Ureter (tissue), 1 donor: ENCODE measurements around the gene CRYBG3. TPM values are rescaled to one million over a fixed set of nuclear protein-coding genes. Genes with fewer than 3 reads are reported as not detected.
"Not testable (repeated sequence)": the region's sequence is repeated elsewhere in the genome, so short reads cannot be mapped to it uniquely, and the experiment has no call there.

Experiments
- DNase-seq: peaks from one replicate; pipeline ENCODE4 v3.0.0-alpha.2; 2020; ENCODE audit warnings: low spot score
- total RNA-seq: library from RNA; stranded (reverse); gene quantifications from one replicate; pipeline ENCODE4 v1.2.4, GENCODE V29; 2023
- donor health status: DM: yes; HTN: yes; CAD: no.

Gene CRYBG3
- total RNA-seq, 1 donor from 2014 or later = 37.7 TPM

- no peak for DNase-seq
Measured at GRCh38 chr3:97896547-97896946, 74.7 kb downstream of the CRYBG3 start.

DNA sequence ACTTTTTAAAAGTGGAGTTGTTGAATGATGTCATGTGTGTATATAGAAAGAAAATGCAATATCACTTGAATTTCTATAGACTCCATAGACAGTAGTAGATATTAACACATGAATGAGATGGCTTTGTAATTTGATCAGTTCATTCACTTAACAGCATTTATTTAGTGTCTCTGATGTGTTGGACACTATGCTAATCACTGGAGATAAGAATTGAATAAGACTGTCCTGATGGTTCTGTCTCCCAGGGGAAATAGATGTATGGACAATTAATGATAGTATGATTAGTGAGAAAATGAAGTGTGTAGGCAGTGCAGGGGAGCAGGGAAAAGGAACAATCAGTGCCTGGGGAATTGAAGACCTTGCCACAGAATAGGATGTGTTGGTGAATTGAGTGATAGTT lies 77.5 kb downstream of the CRYBG3 start:
- DNase-seq = no peak

DNA sequence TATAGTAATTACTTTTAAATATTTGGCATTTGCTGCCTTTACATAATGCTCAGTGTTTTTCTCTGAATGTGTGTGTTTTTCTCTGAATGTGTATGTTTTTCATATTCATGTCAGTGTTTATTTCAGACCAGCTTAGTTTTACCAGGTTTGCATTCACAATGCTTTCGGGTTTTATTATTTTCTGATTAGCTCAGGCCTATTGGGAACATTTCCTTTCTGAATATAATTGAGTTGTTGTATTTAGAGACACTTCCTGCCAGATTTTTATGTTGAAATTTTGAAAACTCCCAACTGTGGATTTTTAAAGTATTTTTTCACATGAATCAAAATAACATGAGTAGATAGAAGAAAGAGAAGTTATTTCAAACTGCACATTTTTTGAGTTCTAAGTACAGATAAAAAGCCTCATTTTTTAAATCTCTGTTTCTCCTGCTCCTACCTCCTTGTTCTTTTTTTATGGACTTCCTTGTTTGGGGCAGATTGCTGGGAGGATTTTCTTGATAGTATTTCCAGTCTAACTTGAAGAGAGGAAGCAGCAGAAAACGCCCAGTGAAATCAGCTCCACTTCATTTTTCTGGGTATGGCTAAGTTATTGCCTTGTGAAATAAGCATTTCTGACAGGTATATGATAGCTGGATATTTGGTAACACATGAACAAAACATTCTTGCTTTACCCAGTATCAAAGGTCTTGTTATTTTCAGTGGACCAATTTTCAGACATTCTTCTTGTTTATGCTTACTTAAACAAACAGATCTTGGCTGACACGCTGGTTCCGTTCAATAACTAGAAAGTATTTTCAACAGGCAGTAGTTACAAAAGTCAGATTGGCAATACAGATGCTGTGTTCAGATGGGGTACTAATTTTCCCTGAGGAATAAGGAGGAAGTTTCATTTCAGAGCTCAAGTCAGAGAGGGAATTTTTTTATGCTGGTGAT lies 79.8 kb downstream of the CRYBG3 start:
- DNase-seq = no peak

DNA sequence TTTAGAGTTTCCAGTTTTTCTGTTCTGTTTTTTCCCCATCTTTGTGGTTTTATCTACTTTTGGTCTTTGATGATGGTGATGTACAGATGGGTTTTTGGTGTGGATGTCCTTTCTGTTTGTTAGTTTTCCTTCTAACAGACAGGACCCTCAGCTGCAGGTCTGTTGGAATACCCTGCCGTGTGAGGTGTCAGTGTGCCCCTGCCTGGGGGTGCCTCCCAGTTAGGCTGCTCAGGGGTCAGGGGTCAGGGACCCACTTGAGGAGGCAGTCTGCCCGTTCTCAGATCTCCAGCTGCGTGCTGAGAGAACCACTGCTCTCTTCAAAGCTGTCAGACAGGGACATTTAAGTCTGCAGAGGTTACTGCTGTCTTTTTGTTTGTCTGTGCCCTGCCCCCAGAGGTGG lies 88.0 kb downstream of the CRYBG3 start:
- not testable (repeated sequence) for DNase-seq

DNA sequence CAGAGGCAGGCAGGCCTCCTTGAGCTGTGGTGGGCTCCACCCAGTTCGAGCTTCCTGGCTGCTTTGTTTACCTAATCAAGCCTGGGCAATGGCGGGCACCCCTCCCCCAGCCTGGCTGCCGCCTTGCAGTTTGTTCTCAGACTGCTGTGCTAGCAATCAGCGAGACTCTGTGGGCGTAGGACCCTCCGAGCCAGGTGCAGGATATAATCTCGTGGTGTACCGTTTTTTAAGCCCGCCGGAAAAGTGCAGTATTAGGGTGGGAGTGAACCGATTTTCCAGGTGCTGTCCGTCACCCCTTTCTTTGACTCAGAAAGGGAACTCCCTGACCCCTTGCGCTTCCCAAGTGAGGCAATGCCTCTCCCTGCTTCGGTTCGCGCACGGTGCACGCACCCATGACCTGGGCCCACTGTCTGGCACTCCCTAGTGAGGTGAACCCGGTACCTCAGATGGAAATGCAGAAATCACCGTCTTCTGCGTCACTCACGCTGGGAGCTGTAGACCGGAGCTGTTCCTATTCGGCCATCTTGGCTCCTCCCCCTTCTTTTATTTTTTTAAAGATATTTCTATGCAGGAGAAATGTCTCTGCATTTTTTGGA lies 88.5 kb downstream of the CRYBG3 start:
- peak; percentile 48 for DNase-seq

DNA sequence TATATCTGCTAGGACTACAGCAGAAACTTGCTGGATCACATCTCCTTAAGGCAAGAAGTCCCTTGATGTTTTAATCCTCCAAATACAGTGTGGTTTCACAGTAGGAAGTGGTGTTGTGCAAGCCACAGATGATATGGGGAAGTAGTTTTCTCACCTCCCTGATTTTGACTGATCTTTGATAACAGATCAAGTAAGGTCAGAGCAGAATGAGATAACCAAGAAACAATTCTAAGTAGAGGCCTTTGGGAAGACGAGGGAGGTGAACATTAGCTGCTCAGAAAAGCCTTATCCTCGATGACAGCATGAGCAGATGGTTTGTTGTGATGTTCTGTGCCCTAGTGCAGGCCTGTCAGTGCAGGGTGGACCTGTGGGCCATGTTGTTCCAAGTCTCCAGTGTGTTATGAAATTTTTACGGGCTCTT lies 89.1 kb downstream of the CRYBG3 start:
- no peak for DNase-seq

DNA sequence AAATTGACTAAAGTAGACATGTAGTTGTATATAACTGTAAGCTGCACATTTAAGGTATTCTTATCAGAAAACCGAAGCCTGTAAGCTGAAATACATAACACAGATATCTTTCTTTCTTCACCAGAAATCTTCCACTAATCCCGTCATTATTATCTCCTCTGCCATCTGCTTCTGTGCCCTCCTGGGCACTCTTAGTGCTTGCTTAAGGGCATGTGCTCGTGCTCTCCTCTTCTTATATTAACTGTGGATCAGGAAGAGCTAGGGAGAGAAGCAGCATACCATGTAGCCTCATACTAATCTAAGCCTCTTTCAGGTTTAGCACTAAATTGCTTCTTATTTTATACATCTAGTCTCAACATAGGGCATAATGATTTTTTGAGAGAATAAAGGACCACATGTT lies 89.6 kb downstream of the CRYBG3 start:
- DNase-seq = no peak

GRCh38 chr3:97914388-97914787 lies 92.6 kb downstream of the CRYBG3 start:
- DNase-seq = no peak

DNA sequence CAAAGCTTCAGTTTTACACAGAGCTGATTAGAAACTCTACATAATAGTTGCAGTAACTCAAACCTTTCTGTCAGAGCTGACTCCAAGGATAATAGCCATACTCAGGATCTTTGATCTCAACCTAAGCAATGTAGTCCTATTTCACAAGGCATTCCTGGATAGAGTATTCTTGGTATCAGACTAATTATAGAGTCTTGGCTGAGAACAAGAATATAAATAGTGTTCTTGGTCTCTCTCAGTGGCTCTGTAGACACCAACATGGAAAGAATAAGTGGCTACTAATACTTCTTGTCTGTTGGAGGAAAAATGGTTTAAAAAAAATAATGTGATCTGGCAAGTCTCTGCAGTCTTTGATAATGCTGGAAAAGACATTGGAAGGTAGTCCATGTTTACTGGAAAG lies 94.8 kb downstream of the CRYBG3 start:
- no peak for DNase-seq

- no peak for DNase-seq
Measured at GRCh38 chr3:97917813-97918536, 96.2 kb downstream of the CRYBG3 start.

DNA sequence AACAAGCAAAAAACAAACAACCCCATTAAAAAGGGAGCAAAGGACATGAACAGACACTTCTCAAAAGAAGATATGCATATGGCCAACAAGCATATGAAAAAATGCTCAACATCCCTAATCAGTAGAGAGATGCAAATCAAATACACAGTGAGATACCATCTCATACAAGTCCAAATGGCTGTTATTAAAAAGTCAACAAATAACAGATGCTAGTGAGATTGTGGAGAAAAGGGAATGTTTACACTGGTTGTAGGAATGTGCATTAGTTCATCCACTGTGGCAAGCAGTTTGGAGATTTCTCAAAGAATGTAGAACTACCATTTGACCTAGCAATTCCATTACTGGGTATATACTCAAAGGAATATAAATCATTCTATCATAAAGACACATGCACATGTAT lies 105.9 kb downstream of the CRYBG3 start:
- no peak for DNase-seq

- DNase-seq = no peak
Measured at GRCh38 chr3:97928986-97929385, 107.2 kb downstream of the CRYBG3 start.

- no peak for DNase-seq
Measured at GRCh38 chr3:97930018-97930417, 108.2 kb downstream of the CRYBG3 start.

- no peak for DNase-seq
Measured at GRCh38 chr3:97931218-97931617, 109.4 kb downstream of the CRYBG3 start.

- DNase-seq = no peak
Measured at GRCh38 chr3:97932387-97932801, 110.6 kb downstream of the CRYBG3 start.

GRCh38 chr3:97934980-97935695 lies 113.3 kb downstream of the CRYBG3 start:
- DNase-seq = no peak

DNA sequence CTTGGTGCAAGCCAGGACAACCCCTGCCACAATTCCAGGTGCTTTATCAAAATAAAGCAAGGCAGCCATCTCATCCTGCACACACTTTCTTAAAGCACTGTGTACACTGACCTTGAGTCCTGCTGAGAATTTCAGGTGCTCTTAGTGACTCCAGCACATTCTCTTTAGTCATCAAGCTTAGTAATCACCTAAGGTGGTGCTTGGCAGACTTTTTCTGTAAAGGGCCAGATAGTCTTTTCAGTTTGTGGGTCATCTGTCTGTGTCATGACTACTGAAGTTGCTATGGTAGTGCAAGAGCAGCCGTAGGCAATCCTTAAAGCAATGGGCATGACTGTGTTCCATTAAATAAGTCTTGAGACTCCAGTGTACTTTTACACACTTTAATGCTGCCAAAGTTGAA lies 114.0 kb downstream of the CRYBG3 start:
- DNase-seq = no peak

DNA sequence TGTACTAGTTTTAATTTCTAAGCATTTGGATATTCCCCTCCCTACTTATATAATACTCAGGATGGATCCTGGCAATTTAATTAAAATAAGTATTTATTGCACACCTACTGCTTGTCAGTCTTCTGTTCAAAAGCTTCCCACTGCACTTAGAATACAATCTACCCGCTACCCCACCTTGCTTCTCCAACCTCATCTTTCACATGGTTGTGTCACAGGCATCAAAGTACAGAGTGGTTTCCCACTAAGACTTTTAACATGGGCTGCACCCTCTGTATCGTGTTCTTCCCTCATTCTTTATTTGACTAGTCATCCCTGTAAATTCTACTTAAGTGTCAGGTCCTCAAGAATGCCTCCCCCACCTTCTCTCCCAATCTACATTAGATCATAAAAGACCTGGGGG lies 115.4 kb downstream of the CRYBG3 start:
- DNase-seq = no peak

DNA sequence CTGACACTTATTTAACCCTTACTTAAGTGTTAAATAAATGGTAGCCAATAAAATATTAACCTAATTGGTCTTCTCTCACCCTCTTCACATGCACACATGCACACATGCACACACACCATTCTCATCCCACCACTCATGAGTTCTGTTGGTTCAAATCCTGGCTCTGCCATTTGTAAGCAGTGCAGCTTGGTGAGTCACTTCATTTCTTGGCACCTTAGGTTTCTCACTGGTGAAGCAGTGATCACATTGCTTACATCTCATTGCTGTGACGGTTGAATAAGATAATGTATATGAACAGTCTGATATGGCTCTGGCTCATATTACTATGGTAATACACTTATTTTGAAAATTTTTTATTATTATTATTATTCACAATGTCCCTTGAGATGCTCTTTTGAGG lies 116.6 kb downstream of the CRYBG3 start:
- no peak for DNase-seq

DNA sequence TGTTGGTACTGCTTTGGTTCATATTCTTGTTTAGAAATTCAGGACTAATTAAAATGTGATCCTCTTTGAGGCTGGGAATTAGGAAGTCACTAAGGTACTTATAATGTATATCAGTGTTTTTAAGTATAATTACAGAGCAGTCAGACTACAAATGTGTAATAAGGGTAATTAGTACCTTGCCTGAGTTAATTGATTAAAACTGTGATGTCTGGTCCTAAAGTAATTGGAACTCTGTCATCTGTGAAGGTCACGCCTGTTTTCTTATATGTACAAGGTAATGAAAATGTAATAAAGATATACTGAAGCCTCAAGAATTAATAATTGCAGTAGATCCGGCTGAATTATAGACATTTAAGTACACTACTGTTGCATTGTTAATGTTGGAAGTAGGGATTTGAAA lies 117.6 kb downstream of the CRYBG3 start:
- no peak for DNase-seq

DNA sequence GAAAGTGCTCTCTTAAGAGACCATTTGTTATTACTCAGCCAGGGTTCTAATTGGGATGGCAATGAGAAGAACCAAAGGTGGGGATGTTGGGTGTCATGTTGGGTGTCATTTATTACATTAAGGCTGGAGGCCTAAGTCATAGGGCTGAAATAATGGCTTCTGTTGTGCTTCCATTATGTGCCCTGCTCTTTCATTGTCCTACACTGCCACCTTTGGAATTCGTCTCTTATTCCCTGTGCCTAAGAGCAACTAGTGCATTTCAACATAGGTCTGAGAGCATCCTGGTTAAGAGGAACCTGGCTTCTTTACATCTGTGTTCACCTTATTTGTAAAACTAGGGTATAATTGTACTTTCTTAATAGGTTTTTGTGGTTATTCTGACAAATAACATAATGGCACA lies 118.2 kb downstream of the CRYBG3 start:
- DNase-seq = no peak
